Suprapubic skin (tissue), 4 donors: ENCODE measurements around the gene PFKFB2. TPM values are rescaled to one million over a fixed set of nuclear protein-coding genes. Genes with fewer than 3 reads are reported as not detected.

Experiments
- DNase-seq, 2 donors: peaks; one replicate each; pipeline ENCODE4 v3.0.0-alpha.2; 2019; ENCODE audit warnings: low spot score in 2 of 2
- H3K27ac ChIP-seq: fragments of 200-600 bp; sonication (generic); one replicate; pipeline ENCODE4 v1.5.1; 2019
- H3K27me3 ChIP-seq: fragments of 200-600 bp; sonication (generic); one replicate; pipeline ENCODE4 v1.5.1; 2019
- H3K36me3 ChIP-seq: fragments of 200-600 bp; sonication (generic); one replicate; pipeline ENCODE4 v1.5.1; 2019
- H3K4me1 ChIP-seq: fragments of 200-600 bp; sonication (generic); one replicate; pipeline ENCODE4 v1.5.1; 2019
- H3K4me3 ChIP-seq: fragments of 200-600 bp; sonication (generic); one replicate; pipeline ENCODE4 v1.5.1; 2019; ENCODE audit warnings: mild to moderate bottlenecking
- H3K9me3 ChIP-seq: fragments of 200-600 bp; sonication (generic); one replicate; pipeline ENCODE4 v1.5.1; 2019
- EP300 ChIP-seq: sonication (generic); formaldehyde crosslinking; IDR thresholded peaks from one replicate; pipeline ENCODE4 v1.6.1; 2017; ENCODE audit warnings: antibody characterized with exemption
- POLR2A ChIP-seq, 2 donors: fragments of 450-650 bp; IDR thresholded peaks; one replicate each; pipeline ENCODE4 v1.6.1; 2017; ENCODE audit warnings: antibody characterized with exemption in 2 of 2, mild to moderate bottlenecking in 2 of 2, moderate library complexity in 2 of 2
- POLR2AphosphoS5 ChIP-seq, 3 donors: sonication (generic); formaldehyde crosslinking; IDR thresholded peaks; one replicate each; pipeline ENCODE4 v1.6.1; 2017; ENCODE audit warnings: antibody characterized with exemption in 3 of 3
- WGBS: methylation state at CpG from one replicate; pipeline ENCODE4 v1.1.5; 2018; 5-methylcytosine and 5-hydroxymethylcytosine counted together
- total RNA-seq, 4 donors: library from RNA; depleted of rRNA; stranded (reverse); fragments of >200 nt; gene quantifications; one replicate each; pipeline ENCODE4 v1.1.0, GENCODE V29; 2016
- TF ChIP-seq, protein P1 (sequence below), 2 donors: fragments of 200-600 bp in 1 of 2; fragments of 450-650 bp in 1 of 2; sonication (generic) in 1 of 2; IDR thresholded peaks; one replicate each; pipeline ENCODE4 v1.5.1; 2016 to 2019; ENCODE audit warnings: antibody characterized with exemption in 2 of 2, mild to moderate bottlenecking in 1 of 2, moderate library complexity in 1 of 2

The PFKFB2 gene
- total RNA-seq, 4 donors from 2014 or later, result 11.8 to 33.1 (median 17.1) TPM

DNA sequence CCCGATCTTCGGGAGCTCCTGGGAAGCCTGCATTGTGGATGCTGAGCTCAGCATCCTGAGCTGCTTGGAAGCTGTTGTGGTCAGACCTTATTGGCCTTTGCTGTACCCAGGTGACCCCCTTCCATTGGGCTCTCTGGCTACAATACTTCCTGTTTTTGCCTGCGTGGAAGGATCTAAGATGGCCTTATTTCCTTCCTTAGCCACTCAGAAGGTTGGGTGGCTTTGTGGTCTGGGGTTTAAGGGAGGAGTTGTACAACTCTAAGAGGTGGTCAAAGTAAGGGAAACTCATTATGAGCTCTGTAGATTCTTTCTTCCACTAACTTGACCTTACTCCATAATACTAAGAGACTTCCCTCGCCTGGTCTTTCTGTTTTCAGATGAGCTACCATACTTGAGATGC, 17.7 kb downstream of the PFKFB2 start:
- H3K9me3 ChIP-seq, result no peaks in the 10 kb centered on the region
- H3K4me3 ChIP-seq, result no peak overlapping the region
- 81% methylated on average over 4 of the region's 4 CpGs for WGBS
- H3K27ac ChIP-seq, result no peak overlapping the region
- no peak for DNase-seq
- H3K36me3 ChIP-seq, result peaks cover 74% of the 10 kb centered on the region
- no peaks in the 10 kb centered on the region for H3K27me3 ChIP-seq
- H3K4me1 ChIP-seq, result peaks cover 10% of the 10 kb centered on the region
- TF ChIP-seq POLR2A (IDR thresholded peaks at IDR 0.05) (no peak), POLR2AphosphoS5 (IDR thresholded peaks at IDR 0.05) (no peak), EP300 (no peak)
- TF ChIP-seq, protein P1, sequence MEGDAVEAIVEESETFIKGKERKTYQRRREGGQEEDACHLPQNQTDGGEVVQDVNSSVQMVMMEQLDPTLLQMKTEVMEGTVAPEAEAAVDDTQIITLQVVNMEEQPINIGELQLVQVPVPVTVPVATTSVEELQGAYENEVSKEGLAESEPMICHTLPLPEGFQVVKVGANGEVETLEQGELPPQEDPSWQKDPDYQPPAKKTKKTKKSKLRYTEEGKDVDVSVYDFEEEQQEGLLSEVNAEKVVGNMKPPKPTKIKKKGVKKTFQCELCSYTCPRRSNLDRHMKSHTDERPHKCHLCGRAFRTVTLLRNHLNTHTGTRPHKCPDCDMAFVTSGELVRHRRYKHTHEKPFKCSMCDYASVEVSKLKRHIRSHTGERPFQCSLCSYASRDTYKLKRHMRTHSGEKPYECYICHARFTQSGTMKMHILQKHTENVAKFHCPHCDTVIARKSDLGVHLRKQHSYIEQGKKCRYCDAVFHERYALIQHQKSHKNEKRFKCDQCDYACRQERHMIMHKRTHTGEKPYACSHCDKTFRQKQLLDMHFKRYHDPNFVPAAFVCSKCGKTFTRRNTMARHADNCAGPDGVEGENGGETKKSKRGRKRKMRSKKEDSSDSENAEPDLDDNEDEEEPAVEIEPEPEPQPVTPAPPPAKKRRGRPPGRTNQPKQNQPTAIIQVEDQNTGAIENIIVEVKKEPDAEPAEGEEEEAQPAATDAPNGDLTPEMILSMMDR (IDR thresholded peaks at IDR 0.05), result no peak

DNA sequence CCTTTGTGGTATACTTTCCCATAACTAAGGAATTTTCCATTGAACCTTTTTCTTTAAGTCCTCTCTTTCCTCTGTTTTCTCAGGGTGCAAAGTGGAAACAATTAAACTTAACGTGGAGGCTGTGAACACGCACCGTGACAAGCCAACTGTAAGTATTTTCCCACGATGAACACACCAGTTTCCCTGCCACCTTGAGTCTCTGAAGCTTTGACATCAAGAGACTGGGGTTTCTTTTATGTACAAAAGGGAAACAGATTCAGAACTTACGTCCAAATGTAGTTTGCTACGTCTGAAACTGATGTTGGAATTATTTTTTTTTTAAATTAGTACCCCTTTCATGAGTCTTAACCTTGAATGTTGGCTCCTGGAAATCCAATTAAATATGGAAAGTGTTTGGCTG, 18.4 kb downstream of the PFKFB2 start:
- no peak overlapping the region for H3K4me3 ChIP-seq
- H3K27me3 ChIP-seq, result no peaks in the 10 kb centered on the region
- DNase-seq, result no peak
- 88% methylated on average over 6 of the region's 6 CpGs for WGBS
- no peak overlapping the region for H3K27ac ChIP-seq
- H3K9me3 ChIP-seq, result no peaks in the 10 kb centered on the region
- H3K4me1 ChIP-seq, result peaks cover 12% of the 10 kb centered on the region
- TF ChIP-seq EP300 (no peak), POLR2A (IDR thresholded peaks at IDR 0.05) (no peak), POLR2AphosphoS5 (IDR thresholded peaks at IDR 0.05) (no peak)
- TF ChIP-seq, protein P1 (IDR thresholded peaks at IDR 0.05), result no peak
- H3K36me3 ChIP-seq, result peaks cover 72% of the 10 kb centered on the region

DNA sequence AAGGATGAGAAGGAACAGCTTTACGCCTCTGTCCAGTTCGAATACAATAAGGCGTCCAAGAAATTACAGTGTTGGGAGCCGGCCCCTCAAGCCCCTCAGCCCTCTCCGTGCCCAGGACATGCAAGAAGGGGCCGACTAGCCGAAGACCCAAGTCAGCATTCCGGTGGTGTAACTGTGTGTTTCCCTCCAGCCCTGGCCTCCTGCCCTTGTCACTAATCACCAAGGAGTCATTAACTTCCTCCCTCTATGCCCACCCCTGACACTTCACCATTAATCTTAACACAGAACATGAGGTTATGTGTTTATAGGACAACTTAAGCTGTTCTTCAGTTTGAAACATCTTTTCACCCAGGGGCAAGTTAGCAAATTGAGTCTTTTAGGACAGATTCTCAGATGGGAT, 19.2 kb downstream of the PFKFB2 start:
- no peak for DNase-seq
- Histone ChIP-seq H3K4me3 (no peak overlapping the region), H3K27ac (no peak overlapping the region), H3K4me1 (peaks cover 13% of the 10 kb centered on the region), H3K9me3 (no peaks in the 10 kb centered on the region), H3K27me3 (no peaks in the 10 kb centered on the region), H3K36me3 (peaks cover 64% of the 10 kb centered on the region)
- WGBS, result 90% methylated on average over 5 of the region's 8 CpGs
- no peak for TF ChIP-seq POLR2A (IDR thresholded peaks at IDR 0.05)

DNA sequence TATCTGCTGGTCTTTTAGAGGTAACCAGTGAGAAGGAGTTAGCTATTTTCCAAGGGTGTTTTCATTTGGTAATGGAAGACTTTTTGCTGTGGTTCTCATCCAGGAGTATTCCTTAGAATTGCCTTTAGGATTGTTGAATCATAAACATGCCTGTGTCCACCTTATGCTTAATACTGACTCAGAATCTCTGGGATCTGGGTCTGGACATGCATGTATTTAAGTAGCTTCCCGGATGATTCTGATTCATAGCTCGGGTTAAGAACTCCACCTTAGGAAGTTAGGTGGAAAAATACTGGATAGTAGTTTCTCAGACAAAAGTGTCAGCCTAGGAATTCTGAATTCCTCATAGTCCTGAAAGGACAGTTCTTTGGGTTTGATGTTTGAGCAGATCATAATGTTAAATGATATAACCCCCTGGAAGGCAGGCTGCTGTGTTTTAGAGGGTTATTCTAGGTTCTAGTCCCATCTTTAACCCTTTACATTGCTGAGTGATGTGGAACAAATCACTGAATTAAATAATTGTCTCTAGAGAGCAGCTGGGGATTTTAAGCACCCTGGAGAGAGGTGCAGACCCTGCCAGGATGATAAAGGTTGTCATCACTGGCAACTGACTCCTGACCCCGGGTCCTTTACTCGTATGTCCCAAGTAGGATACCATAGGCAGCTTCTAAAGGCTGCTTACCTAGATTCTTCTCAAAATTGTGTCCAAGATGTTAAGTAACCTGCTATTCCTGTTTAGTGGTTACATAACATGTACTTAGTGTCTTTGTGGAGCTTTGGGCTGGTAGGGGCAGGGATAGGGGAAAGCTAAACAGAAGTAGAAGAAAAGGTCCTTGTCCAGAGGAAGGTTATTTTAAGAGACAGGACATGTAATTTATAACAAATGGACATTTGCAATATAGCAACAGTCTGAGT, 21.1 kb downstream of the PFKFB2 start:
- Histone ChIP-seq H3K4me3 (no peak overlapping the region), H3K4me1 (peaks cover 21% of the 10 kb centered on the region), H3K27ac (peak overlapping the region; percentile 5), H3K27me3 (no peaks in the 10 kb centered on the region), H3K9me3 (no peaks in the 10 kb centered on the region), H3K36me3 (peaks cover 44% of the 10 kb centered on the region)
- no peak for DNase-seq
- WGBS, result 54% methylated on average over 4 of the region's 4 CpGs
- TF ChIP-seq, protein P1 (IDR thresholded peaks at IDR 0.05), result no peak
- no peak for TF ChIP-seq EP300
- TF ChIP-seq POLR2AphosphoS5 (IDR thresholded peaks at IDR 0.05), result no peak
- no peak for TF ChIP-seq POLR2A (IDR thresholded peaks at IDR 0.05)

DNA sequence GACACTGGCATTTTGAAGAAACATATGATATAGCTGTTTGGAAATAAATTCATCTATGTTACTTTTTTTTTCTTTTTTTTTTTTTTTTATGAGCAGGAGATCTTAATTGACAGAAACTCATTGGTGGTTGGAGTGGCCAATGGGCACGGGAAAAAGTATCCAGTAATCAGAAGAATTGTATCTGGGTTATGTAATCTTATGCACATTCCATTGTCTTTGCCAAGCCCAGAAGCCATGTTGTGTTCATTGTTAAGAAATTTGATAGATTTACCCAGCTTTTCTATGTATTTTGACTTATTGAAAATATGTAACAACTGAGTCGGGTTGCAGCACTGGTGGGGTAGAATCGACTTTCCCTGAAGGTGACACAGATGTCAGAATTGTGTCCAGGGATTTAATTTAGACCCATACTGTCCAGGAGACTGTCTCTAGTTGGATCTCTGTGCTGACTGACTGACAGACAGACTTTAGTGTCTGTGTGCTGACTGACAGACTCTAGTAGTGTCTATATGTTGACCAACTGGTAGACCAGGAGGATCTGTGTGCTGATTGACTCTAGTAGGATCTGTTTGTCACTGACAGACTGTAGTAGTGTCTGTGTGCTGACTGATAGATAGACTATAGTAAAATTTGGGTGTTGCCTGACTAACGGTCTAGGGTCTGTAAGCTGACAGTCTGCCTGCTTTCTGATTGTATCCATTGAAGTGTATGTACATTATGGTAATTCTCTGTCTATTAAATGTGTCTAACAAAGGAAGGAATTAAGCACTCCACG, 23.3 kb downstream of the PFKFB2 start:
- no peak overlapping the region for H3K4me3 ChIP-seq
- no peak for TF ChIP-seq EP300
- TF ChIP-seq POLR2A (IDR thresholded peaks at IDR 0.05), result no peak
- TF ChIP-seq POLR2AphosphoS5 (IDR thresholded peaks at IDR 0.05), result no peak
- TF ChIP-seq, protein P1 (IDR thresholded peaks at IDR 0.05), result no peak
- no peak overlapping the region for H3K27ac ChIP-seq
- no peaks in the 10 kb centered on the region for H3K9me3 ChIP-seq
- H3K27me3 ChIP-seq, result no peaks in the 10 kb centered on the region
- 74% methylated on average over 5 of the region's 5 CpGs for WGBS
- no peak for DNase-seq
- peaks cover 21% of the 10 kb centered on the region for H3K4me1 ChIP-seq
- H3K36me3 ChIP-seq, result peaks cover 22% of the 10 kb centered on the region
